ENCODE measurements around the gene COTL1. TPM values are rescaled to one million over a fixed set of nuclear protein-coding genes. Genes with fewer than 3 reads are reported as not detected.

COTL1 gene
- total and polyA plus RNA-seq, 9 of the 15 experiments (the other 6 are each of a cell fraction or from before 2014, with no cell fraction given) = 27.7 to 185 (median 72.5) TPM

DNA sequence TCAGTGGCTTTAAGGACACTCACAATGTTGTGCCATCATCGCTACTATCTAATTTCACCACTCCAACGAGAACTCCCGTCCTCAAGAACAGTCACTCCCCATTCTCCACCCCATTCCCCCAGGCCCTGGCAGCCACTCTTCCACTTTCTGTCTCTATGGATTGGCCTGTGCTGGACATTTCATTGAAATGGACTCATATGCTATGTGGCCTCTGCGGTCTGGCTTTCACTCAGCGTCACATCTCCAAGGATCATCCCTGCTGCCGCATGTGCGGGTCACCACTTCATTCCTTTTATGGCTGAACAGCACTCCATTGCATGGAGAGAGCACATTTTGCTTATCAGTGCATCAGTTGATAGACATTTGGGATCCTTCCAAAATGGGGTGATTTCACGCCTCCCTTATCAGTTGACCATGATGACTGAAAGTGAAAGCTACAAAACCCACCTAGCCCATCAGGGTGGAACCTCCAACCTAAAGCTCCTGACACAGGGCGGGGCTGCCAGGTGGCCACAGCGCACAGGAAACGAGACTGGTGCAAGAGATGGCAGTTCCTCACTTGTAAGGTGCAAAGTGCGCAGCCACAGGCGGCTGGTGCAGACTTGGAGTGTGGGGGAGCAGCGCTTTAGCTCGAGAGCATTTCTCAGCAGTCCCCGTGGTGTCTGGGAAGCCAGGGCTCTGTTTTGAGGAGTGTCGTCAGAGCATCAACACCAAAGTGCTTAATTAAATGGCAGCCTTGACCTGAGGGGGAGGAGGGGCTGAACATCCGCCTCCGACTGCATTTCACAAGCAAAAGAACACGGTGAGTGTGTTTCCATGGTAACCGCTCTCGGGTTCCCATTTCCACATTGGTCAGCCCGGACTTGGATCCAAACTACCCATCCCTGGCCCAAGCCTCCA is 23.8 kb downstream of the COTL1 start (continued):
- TF ChIP-seq ERF (CRISPR knock-in tag; IDR thresholded peaks at IDR 0.05) (no peak), MCM7 (IDR thresholded peaks at IDR 0.05) (no peak), ZNF449 (CRISPR knock-in tag; IDR thresholded peaks at IDR 0.05) (no peak), RBM14 (IDR thresholded peaks at IDR 0.05; ENCODE audit: borderline replicate concordance, insufficient read depth, low read depth, low read length) (no peak), ZNF644 (tag; IDR thresholded peaks at IDR 0.05; ENCODE audit: low read depth) (peak; percentile 71; the same call in 1 of the 2 replicates), HDAC6 (IDR thresholded peaks at IDR 0.05; ENCODE audit: low read depth, low read length) (no peak), PTRF (tag; IDR thresholded peaks at IDR 0.05) (no peak), RBFOX2 (IDR thresholded peaks at IDR 0.05; ENCODE audit: low read depth, low read length) (0 out of 2 replicates have a peak, but pooled peaks have one; percentile 21)
- TF ChIP-seq, protein P1, sequence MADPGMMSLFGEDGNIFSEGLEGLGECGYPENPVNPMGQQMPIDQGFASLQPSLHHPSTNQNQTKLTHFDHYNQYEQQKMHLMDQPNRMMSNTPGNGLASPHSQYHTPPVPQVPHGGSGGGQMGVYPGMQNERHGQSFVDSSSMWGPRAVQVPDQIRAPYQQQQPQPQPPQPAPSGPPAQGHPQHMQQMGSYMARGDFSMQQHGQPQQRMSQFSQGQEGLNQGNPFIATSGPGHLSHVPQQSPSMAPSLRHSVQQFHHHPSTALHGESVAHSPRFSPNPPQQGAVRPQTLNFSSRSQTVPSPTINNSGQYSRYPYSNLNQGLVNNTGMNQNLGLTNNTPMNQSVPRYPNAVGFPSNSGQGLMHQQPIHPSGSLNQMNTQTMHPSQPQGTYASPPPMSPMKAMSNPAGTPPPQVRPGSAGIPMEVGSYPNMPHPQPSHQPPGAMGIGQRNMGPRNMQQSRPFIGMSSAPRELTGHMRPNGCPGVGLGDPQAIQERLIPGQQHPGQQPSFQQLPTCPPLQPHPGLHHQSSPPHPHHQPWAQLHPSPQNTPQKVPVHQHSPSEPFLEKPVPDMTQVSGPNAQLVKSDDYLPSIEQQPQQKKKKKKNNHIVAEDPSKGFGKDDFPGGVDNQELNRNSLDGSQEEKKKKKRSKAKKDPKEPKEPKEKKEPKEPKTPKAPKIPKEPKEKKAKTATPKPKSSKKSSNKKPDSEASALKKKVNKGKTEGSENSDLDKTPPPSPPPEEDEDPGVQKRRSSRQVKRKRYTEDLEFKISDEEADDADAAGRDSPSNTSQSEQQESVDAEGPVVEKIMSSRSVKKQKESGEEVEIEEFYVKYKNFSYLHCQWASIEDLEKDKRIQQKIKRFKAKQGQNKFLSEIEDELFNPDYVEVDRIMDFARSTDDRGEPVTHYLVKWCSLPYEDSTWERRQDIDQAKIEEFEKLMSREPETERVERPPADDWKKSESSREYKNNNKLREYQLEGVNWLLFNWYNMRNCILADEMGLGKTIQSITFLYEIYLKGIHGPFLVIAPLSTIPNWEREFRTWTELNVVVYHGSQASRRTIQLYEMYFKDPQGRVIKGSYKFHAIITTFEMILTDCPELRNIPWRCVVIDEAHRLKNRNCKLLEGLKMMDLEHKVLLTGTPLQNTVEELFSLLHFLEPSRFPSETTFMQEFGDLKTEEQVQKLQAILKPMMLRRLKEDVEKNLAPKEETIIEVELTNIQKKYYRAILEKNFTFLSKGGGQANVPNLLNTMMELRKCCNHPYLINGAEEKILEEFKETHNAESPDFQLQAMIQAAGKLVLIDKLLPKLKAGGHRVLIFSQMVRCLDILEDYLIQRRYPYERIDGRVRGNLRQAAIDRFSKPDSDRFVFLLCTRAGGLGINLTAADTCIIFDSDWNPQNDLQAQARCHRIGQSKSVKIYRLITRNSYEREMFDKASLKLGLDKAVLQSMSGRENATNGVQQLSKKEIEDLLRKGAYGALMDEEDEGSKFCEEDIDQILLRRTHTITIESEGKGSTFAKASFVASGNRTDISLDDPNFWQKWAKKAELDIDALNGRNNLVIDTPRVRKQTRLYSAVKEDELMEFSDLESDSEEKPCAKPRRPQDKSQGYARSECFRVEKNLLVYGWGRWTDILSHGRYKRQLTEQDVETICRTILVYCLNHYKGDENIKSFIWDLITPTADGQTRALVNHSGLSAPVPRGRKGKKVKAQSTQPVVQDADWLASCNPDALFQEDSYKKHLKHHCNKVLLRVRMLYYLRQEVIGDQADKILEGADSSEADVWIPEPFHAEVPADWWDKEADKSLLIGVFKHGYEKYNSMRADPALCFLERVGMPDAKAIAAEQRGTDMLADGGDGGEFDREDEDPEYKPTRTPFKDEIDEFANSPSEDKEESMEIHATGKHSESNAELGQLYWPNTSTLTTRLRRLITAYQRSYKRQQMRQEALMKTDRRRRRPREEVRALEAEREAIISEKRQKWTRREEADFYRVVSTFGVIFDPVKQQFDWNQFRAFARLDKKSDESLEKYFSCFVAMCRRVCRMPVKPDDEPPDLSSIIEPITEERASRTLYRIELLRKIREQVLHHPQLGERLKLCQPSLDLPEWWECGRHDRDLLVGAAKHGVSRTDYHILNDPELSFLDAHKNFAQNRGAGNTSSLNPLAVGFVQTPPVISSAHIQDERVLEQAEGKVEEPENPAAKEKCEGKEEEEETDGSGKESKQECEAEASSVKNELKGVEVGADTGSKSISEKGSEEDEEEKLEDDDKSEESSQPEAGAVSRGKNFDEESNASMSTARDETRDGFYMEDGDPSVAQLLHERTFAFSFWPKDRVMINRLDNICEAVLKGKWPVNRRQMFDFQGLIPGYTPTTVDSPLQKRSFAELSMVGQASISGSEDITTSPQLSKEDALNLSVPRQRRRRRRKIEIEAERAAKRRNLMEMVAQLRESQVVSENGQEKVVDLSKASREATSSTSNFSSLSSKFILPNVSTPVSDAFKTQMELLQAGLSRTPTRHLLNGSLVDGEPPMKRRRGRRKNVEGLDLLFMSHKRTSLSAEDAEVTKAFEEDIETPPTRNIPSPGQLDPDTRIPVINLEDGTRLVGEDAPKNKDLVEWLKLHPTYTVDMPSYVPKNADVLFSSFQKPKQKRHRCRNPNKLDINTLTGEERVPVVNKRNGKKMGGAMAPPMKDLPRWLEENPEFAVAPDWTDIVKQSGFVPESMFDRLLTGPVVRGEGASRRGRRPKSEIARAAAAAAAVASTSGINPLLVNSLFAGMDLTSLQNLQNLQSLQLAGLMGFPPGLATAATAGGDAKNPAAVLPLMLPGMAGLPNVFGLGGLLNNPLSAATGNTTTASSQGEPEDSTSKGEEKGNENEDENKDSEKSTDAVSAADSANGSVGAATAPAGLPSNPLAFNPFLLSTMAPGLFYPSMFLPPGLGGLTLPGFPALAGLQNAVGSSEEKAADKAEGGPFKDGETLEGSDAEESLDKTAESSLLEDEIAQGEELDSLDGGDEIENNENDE (IDR thresholded peaks at IDR 0.05; ENCODE audit: low read depth, low read length) = no peak
- TF ChIP-seq, protein P2, sequence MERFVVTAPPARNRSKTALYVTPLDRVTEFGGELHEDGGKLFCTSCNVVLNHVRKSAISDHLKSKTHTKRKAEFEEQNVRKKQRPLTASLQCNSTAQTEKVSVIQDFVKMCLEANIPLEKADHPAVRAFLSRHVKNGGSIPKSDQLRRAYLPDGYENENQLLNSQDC (CRISPR knock-in tag; IDR thresholded peaks at IDR 0.05) = no peak
- TF ChIP-seq, protein P3, sequence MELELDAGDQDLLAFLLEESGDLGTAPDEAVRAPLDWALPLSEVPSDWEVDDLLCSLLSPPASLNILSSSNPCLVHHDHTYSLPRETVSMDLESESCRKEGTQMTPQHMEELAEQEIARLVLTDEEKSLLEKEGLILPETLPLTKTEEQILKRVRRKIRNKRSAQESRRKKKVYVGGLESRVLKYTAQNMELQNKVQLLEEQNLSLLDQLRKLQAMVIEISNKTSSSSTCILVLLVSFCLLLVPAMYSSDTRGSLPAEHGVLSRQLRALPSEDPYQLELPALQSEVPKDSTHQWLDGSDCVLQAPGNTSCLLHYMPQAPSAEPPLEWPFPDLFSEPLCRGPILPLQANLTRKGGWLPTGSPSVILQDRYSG (tag; conservative IDR thresholded peaks at IDR 0.05; ENCODE audit: low read depth) = peak; percentile 55; the same call in 1 of the 2 replicates

Data from K562 (cell line).